WTC11 (cell line): ENCODE measurements around the gene ISY1.

Experiments used
- ATF1 ChIP-seq: sonication (generic); formaldehyde crosslinking; IDR thresholded peaks from 2 replicates; pipeline ENCODE4 v1.8.1; 2023; ENCODE audit warnings: mild to moderate bottlenecking, moderate library complexity, missing genetic modification reagents
- ATF2 ChIP-seq: sonication (generic); formaldehyde crosslinking; IDR thresholded peaks from 2 replicates; pipeline ENCODE4 v1.8.1; 2022; ENCODE audit warnings: low read depth, missing genetic modification reagents, borderline replicate concordance
- CBFB ChIP-seq: sonication (generic); formaldehyde crosslinking; IDR thresholded peaks from 2 replicates; pipeline ENCODE4 v1.8.1; 2022; ENCODE audit warnings: mild to moderate bottlenecking, low read depth, missing genetic modification reagents
- CREB1 ChIP-seq: sonication (generic); formaldehyde crosslinking; IDR thresholded peaks from 2 replicates; pipeline ENCODE4 v1.8.0; 2023; ENCODE audit warnings: mild to moderate bottlenecking, missing genetic modification reagents
- CTCF ChIP-seq: fragments of 200-600 bp; IDR thresholded peaks from 2 replicates; pipeline ENCODE4 v1.8.0; 2022; ENCODE audit warnings: antibody characterized with exemption
- NR3C1 ChIP-seq: sonication (generic); formaldehyde crosslinking; conservative IDR thresholded peaks from 2 replicates; pipeline ENCODE4 v1.8.1; 2023; ENCODE audit warnings: low read depth, mild to moderate bottlenecking, missing genetic modification reagents
- SP1 ChIP-seq: sonication (generic); formaldehyde crosslinking; conservative IDR thresholded peaks from 2 replicates; pipeline ENCODE4 v1.8.1; 2022; ENCODE audit warnings: missing genetic modification reagents
- TEAD1 ChIP-seq: sonication (generic); formaldehyde crosslinking; IDR thresholded peaks from 2 replicates; pipeline ENCODE4 v1.8.0; 2022; ENCODE audit warnings: mild to moderate bottlenecking, missing genetic modification reagents
- TF ChIP-seq, protein P1 (sequence below): fragments of 250-450 bp; sonication (Bioruptor Pico); IDR thresholded peaks from 2 replicates; pipeline ENCODE4 v1.9.0; 2021; ENCODE audit warnings: mild to moderate bottlenecking
- TF ChIP-seq, protein P2 (sequence below): sonication (generic); formaldehyde crosslinking; IDR thresholded peaks from 2 replicates; pipeline ENCODE4 v1.8.0; 2022; ENCODE audit warnings: mild to moderate bottlenecking, missing genetic modification reagents
- TF ChIP-seq, protein P3 (sequence below): sonication (generic); formaldehyde crosslinking; IDR thresholded peaks from 2 replicates; pipeline ENCODE4 v1.8.1; 2023; ENCODE audit warnings: mild to moderate bottlenecking, missing genetic modification reagents, borderline replicate concordance

- TF ChIP-seq ATF2 (CRISPR knock-in tag) (no peak), CREB1 (CRISPR knock-in tag) (no peak), CTCF (no peak), ATF1 (no peak), CBFB (CRISPR knock-in tag) (no peak), SP1 (no peak), NR3C1 (CRISPR knock-in tag) (no peak), TEAD1 (CRISPR knock-in tag) (no peak)
- TF ChIP-seq, protein P1, sequence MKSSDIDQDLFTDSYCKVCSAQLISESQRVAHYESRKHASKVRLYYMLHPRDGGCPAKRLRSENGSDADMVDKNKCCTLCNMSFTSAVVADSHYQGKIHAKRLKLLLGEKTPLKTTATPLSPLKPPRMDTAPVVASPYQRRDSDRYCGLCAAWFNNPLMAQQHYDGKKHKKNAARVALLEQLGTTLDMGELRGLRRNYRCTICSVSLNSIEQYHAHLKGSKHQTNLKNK (CRISPR knock-in tag) = no peak
- TF ChIP-seq, protein P2, sequence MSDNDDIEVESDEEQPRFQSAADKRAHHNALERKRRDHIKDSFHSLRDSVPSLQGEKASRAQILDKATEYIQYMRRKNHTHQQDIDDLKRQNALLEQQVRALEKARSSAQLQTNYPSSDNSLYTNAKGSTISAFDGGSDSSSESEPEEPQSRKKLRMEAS (CRISPR knock-in tag) = no peak
- TF ChIP-seq, protein P3, sequence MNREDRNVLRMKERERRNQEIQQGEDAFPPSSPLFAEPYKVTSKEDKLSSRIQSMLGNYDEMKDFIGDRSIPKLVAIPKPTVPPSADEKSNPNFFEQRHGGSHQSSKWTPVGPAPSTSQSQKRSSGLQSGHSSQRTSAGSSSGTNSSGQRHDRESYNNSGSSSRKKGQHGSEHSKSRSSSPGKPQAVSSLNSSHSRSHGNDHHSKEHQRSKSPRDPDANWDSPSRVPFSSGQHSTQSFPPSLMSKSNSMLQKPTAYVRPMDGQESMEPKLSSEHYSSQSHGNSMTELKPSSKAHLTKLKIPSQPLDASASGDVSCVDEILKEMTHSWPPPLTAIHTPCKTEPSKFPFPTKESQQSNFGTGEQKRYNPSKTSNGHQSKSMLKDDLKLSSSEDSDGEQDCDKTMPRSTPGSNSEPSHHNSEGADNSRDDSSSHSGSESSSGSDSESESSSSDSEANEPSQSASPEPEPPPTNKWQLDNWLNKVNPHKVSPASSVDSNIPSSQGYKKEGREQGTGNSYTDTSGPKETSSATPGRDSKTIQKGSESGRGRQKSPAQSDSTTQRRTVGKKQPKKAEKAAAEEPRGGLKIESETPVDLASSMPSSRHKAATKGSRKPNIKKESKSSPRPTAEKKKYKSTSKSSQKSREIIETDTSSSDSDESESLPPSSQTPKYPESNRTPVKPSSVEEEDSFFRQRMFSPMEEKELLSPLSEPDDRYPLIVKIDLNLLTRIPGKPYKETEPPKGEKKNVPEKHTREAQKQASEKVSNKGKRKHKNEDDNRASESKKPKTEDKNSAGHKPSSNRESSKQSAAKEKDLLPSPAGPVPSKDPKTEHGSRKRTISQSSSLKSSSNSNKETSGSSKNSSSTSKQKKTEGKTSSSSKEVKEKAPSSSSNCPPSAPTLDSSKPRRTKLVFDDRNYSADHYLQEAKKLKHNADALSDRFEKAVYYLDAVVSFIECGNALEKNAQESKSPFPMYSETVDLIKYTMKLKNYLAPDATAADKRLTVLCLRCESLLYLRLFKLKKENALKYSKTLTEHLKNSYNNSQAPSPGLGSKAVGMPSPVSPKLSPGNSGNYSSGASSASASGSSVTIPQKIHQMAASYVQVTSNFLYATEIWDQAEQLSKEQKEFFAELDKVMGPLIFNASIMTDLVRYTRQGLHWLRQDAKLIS = no peak
Observed at GRCh38 chr3:129117134-129117533, 43.7 kb downstream of the ISY1 start.
